Neural cell (in vitro differentiated cells): ENCODE results near the gene SKIC3. TPM values are rescaled to one million over a fixed set of nuclear protein-coding genes. Genes with fewer than 3 reads are reported as not detected.

Experiments used
- H2AFZ ChIP-seq: fragments of 200-600, 300-800 bp; sonication (generic), shearing (Covaris generic); 2 replicates; pipeline ENCODE4 v1.6.0; 2014; ENCODE audit warnings: low read depth, mild to moderate bottlenecking, antibody characterized with exemption, low read length, moderate library complexity
- H3F3A ChIP-seq: fragments of 200-600 bp; shearing (Covaris generic); 2 replicates; pipeline ENCODE4 v1.6.1; 2016; ENCODE audit warnings: mild to moderate bottlenecking, moderate library complexity, mixed read lengths, antibody characterized with exemption, low read length; ENCODE audit not compliant: insufficient read depth, poor library complexity, severe bottlenecking
- H3K27ac ChIP-seq: fragments of 200-600, 300-800 bp; sonication (generic), shearing (Covaris generic); 2 replicates; pipeline ENCODE4 v1.5.1; 2014; ENCODE audit warnings: mild to moderate bottlenecking, low read length, moderate library complexity
- H3K27me3 ChIP-seq: fragments of 300-800, 200-600 bp; sonication (generic), shearing (Covaris generic); 2 replicates; pipeline ENCODE4 v1.6.0; 2014; ENCODE audit warnings: mild to moderate bottlenecking, low read depth, low read length, moderate library complexity; ENCODE audit not compliant: insufficient read depth
- H3K36me3 ChIP-seq: fragments of 300-800, 200-600 bp; sonication (generic), shearing (Covaris generic); 2 replicates; pipeline ENCODE4 v1.5.1; 2014; ENCODE audit warnings: mild to moderate bottlenecking, antibody characterized with exemption, low read length, moderate library complexity; ENCODE audit not compliant: insufficient read depth
- H3K4me2 ChIP-seq: fragments of 300-800, 200-600 bp; sonication (generic), shearing (Covaris generic); 2 replicates; pipeline ENCODE4 v1.6.0; 2014; ENCODE audit warnings: mild to moderate bottlenecking, low read length
- H3K4me3 ChIP-seq: fragments of 300-800, 200-600 bp; sonication (generic), shearing (Covaris generic); 2 replicates; pipeline ENCODE4 v1.5.1; 2014; ENCODE audit warnings: mild to moderate bottlenecking, low read length, moderate library complexity
- H3K79me2 ChIP-seq: fragments of 200-600 bp; shearing (Covaris generic); replicated peaks from 2 replicates; pipeline ENCODE4 v1.6.0; 2014; ENCODE audit warnings: mild to moderate bottlenecking, low read length, moderate library complexity; ENCODE audit not compliant: insufficient read depth
- H3K9ac ChIP-seq: fragments of 300-800, 200-600 bp; sonication (generic), shearing (Covaris generic); 2 replicates; pipeline ENCODE4 v1.6.1; 2016; ENCODE audit warnings: mild to moderate bottlenecking, low read length, mixed read lengths
- H3K9me2 ChIP-seq: fragments of 200-600 bp; shearing (Covaris generic); 2 replicates; pipeline ENCODE4 v1.6.1; 2016; ENCODE audit warnings: mild to moderate bottlenecking, low read length, mixed read lengths; ENCODE audit not compliant: insufficient read depth
- H3K9me3 ChIP-seq: fragments of 200-600, 300-800 bp; sonication (generic), shearing (Covaris generic); 2 replicates; pipeline ENCODE4 v1.6.1; 2016; ENCODE audit warnings: mild to moderate bottlenecking, mixed run types, low read length, moderate library complexity, mixed read lengths
- H4K20me1 ChIP-seq: fragments of 200-600 bp; shearing (Covaris generic); 2 replicates; pipeline ENCODE4 v1.6.1; 2016; ENCODE audit warnings: mild to moderate bottlenecking, mixed run types; ENCODE audit not compliant: insufficient read depth
- EP300 ChIP-seq: fragments of 450-650 bp; conservative IDR thresholded peaks from 2 replicates; pipeline ENCODE4 v1.6.1; 2014; ENCODE audit warnings: antibody characterized with exemption, mild to moderate bottlenecking, moderate library complexity; ENCODE audit not compliant: poor library complexity, severe bottlenecking
- EZH2 ChIP-seq: fragments of 200-600, 300-800 bp; shearing (Covaris generic), sonication (generic); IDR thresholded peaks from 2 replicates; pipeline ENCODE4 v1.6.1; 2014; ENCODE audit warnings: antibody characterized with exemption, low read length, borderline replicate concordance, mild to moderate bottlenecking; ENCODE audit not compliant: insufficient read depth, poor library complexity, severe bottlenecking
- MXI1 ChIP-seq: fragments of 450-650 bp; conservative IDR thresholded peaks from 2 replicates; pipeline ENCODE4 v1.6.1; 2014; ENCODE audit warnings: antibody characterized with exemption, mild to moderate bottlenecking; ENCODE audit not compliant: poor library complexity, severe bottlenecking
- POLR2AphosphoS5 ChIP-seq: IDR thresholded peaks from 2 replicates; pipeline ENCODE4 v1.6.1; 2012
- RAD21 ChIP-seq: fragments of 450-650 bp; conservative IDR thresholded peaks from 2 replicates; pipeline ENCODE4 v1.6.1; 2014; ENCODE audit warnings: antibody characterized with exemption, mild to moderate bottlenecking, moderate library complexity
- REST ChIP-seq: IDR thresholded peaks from 2 replicates; pipeline ENCODE4 v1.6.1; 2012; ENCODE audit warnings: borderline replicate concordance
- SMC3 ChIP-seq: fragments of 450-650 bp; conservative IDR thresholded peaks from 2 replicates; pipeline ENCODE4 v1.6.1; 2014; ENCODE audit warnings: antibody characterized with exemption, mild to moderate bottlenecking, moderate library complexity; ENCODE audit not compliant: poor library complexity
- TAF1 ChIP-seq: IDR thresholded peaks from 2 replicates; pipeline ENCODE4 v1.6.1; 2012; ENCODE audit warnings: low read depth
- polyA plus RNA-seq: library from polyadenylated mRNA; depleted of rRNA; stranded (reverse); fragments of >200 nt; gene quantifications from 2 replicates; pipeline ENCODE4 v1.2.3, GENCODE V29; 2014
- TF ChIP-seq, protein P1 (sequence below): fragments of 450-650 bp; IDR thresholded peaks from 2 replicates; pipeline ENCODE4 v1.5.1; 2014; ENCODE audit warnings: antibody characterized with exemption, mild to moderate bottlenecking, moderate library complexity; ENCODE audit not compliant: poor library complexity, severe bottlenecking

Gene SKIC3
- polyA plus RNA-seq, 1 donor from 2014 or later: 145 TPM

DNA sequence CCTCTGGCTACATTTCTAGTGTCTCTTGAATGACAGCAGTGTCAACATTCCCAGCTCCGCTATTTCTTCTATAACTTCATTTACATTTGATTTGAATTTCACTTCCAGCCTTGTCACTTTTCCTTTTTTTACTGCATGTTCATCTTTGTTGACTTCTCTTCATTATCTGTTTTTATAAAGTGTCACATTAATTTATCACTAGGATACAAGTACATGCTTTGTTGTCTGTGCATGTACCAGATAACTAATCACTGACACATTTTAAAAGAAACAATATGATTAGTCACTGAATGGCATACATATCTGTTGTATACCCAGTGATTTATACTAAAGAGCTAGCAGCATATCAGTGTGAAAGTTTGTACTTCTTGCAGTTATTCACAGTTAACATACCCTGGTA is 29.2 kb upstream of the SKIC3 start:
- Histone ChIP-seq H2AFZ (no peak overlapping the region), H3K9me3 (no peaks in the 10 kb centered on the region), H3K4me2 (peak overlapping the region; percentile 9), H3K4me3 (peak overlapping the region; percentile 14), H3K27ac (no peak overlapping the region), H3K36me3 (no peaks in the 10 kb centered on the region), H3F3A (no peaks in the 10 kb centered on the region), H3K9ac (no peak overlapping the region), H4K20me1 (no peaks in the 10 kb centered on the region), H3K9me2 (no peaks in the 10 kb centered on the region), H3K79me2 (no peaks in the 10 kb centered on the region), H3K27me3 (no peaks in the 10 kb centered on the region)
- no peak for TF ChIP-seq RAD21
- TF ChIP-seq EP300: peak; percentile 57
- TF ChIP-seq, protein P1, sequence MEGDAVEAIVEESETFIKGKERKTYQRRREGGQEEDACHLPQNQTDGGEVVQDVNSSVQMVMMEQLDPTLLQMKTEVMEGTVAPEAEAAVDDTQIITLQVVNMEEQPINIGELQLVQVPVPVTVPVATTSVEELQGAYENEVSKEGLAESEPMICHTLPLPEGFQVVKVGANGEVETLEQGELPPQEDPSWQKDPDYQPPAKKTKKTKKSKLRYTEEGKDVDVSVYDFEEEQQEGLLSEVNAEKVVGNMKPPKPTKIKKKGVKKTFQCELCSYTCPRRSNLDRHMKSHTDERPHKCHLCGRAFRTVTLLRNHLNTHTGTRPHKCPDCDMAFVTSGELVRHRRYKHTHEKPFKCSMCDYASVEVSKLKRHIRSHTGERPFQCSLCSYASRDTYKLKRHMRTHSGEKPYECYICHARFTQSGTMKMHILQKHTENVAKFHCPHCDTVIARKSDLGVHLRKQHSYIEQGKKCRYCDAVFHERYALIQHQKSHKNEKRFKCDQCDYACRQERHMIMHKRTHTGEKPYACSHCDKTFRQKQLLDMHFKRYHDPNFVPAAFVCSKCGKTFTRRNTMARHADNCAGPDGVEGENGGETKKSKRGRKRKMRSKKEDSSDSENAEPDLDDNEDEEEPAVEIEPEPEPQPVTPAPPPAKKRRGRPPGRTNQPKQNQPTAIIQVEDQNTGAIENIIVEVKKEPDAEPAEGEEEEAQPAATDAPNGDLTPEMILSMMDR: no peak
- no peak for TF ChIP-seq SMC3

DNA sequence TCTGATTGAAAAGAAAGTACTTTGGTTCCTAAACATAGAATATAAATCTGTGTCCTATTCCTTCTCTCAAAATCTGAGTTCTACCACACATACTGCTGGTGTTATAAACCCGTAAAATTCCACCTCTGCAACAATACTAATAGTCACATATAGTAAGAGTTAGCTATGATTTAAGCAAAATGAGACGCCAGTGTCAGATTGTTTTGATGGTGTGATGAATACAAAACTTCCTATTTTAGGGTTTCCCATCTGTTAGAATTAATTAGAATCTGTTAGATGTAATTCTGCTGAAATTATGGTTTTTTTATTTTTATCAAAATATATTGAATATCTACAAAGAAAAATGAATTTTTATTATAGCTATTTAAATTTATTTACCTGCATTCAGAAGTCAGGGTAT is 26.8 kb upstream of the SKIC3 start:
- Histone ChIP-seq H4K20me1 (no peaks in the 10 kb centered on the region), H3K79me2 (no peaks in the 10 kb centered on the region), H3K9me2 (no peaks in the 10 kb centered on the region), H2AFZ (no peak overlapping the region), H3K9ac (no peak overlapping the region), H3K4me2 (no peak overlapping the region), H3K4me3 (no peak overlapping the region), H3K9me3 (no peaks in the 10 kb centered on the region), H3K36me3 (no peaks in the 10 kb centered on the region), H3F3A (no peaks in the 10 kb centered on the region), H3K27ac (no peak overlapping the region), H3K27me3 (no peaks in the 10 kb centered on the region)
- TF ChIP-seq REST: no peak
- TF ChIP-seq POLR2AphosphoS5: no peak
- no peak for TF ChIP-seq EP300
- no peak for TF ChIP-seq EZH2
- TF ChIP-seq MXI1: no peak
- TF ChIP-seq RAD21: no peak
- TF ChIP-seq, protein P1: no peak
- TF ChIP-seq TAF1: no peak
- TF ChIP-seq SMC3: no peak
